Superior temporal gyrus (tissue), 1 donor: ENCODE measurements around the gene OR1B1.
"Not testable (repeated sequence)": the region's sequence is repeated elsewhere in the genome, so short reads cannot be mapped to it uniquely, and the experiment has no call there.

Experiments used
- DNase-seq: peaks from one replicate; pipeline ENCODE4 v3.0.0-alpha.2; 2016; ENCODE audit errors: extremely low spot score

The OR1B1 gene

GRCh38 chr9:122657527-122657926 is at the start of gene OR1B1:
OR1B1 (minus strand) TSS chr9:122657627.
- no peak for DNase-seq

- no peak for DNase-seq
Measured at GRCh38 chr9:122695696-122696095, 38.3 kb upstream of the OR1B1 start.

DNA sequence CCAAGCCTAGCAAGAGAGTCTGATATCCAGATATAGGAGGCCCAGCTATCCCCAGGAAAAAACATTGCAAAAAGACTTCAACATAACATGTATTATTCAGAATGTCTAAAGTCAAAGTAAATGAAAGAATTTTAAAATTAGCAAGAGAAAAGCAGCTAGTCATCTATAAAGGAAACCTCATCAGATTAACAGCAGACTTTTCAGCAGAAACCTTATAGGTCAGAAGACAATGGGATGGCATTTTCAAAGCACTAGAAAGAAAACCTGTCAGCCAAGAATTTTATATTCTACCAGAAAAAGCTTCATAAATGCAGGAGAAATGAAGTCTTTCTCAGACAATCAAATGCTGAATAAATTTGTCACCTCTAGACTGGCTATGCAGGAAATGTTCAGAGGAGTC is 27.4 kb upstream of the OR1B1 start:
- DNase-seq = no peak

DNA sequence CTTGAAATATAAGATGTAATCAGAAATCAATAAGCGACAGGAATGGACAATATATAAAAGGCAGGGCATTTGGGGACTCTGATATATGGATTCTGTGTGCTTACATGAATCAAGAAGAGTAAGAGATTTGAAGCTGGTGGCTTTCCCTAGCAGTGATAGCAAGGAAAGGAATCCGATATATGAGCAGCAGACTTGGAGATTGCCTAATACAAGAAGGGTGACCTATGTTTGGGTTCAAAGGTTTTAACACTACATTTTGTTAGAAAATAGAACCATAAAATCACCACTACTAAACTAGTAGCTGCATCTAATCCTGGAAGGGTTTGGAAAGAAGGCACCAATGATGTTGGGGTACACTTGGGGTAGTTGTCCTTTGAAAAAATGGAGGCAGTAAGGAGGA is 15.1 kb upstream of the OR1B1 start:
- no peak for DNase-seq

DNA sequence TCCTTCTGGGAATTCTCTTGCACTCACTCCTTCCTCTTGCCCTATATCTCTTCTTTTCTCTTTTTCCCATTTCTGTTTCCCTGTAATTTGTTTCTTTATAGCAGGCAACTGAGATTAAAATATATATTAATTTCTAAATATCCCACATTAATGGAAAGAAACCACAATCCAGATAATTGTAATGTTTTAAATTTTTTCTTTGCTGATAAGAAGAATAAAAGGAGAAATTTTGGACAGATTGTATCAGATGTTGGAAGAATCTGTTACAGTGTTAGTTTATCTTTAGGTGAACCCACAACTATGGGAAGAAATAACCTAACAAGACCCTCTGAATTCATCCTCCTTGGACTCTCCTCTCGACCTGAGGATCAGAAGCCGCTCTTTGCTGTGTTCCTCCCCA is 4.0 kb upstream of the OR1B1 start, which contains the start of gene OR1L1:
Gene OR1L1 (plus strand): TSS at position 301 of the 400 bp plus-strand sequence. CDS start 0 bp downstream, at position 301.
- no peak for DNase-seq

- no peak for DNase-seq
Measured at GRCh38 chr9:122656378-122656777, 1.0 kb downstream of the OR1B1 start.

DNA sequence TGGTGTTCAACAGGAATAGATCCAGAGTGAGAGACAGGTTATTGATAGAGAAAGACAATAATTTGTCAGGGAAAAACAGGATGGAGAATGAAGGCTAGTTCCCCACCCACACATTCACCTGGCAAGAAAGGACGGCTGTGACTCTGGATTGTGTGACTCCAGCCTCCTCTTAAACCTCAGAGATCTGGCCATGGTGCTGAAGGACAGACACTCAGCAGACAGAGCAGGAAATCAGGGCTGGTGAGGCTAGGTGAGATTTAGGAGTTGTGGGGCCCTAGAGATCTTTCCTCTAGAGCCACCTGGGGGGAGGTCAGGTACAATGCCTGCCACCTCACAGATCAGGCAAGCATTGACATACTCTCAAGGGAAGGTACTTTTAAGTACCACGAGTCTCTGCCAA is 15.2 kb downstream of the OR1B1 start:
- DNase-seq = no peak

DNA sequence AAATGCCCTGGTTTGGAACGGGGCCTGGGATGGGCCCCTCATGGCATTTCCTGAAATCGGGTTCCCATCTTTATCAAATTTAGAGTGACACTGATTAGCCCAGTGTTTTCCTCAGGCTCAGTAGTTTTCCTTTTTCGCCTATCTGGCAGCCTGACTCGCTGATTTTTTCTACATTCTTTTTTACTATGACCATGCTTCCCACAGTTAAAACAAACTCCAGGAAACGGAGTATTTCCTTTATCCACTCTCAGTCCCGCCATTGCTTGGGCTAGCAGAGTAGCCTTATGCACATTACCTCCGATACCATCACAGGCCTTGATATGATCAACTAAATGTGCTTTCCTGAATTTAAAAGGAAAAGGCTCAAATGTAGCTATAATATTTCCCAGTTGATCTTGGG is 37.4 kb downstream of the OR1B1 start:
- no peak for DNase-seq

DNA sequence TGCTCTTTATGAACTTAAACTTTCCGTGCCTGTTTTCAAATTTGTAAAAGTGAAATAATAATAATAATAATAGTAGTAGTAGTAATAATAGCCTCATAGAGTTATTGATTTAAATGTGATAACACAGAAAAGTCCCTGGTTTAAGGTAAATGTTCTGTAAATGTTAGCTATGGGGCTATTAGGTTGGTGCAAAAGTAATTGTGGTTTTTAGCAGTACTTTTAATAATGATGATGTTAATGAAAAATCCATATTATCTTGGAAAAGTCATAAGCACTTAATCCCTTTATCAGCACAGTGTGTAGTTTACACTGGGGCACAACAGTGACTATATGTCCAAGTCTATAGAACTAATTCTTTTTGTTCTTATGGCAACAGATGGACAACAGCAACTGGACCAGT is 43.1 kb downstream of the OR1B1 start, which contains the start of gene OR1Q1:
Gene OR1Q1 (plus strand): TSS at position 377 of the 400 bp plus-strand sequence. CDS start 0 bp downstream, at position 377.
- no peak for DNase-seq

DNA sequence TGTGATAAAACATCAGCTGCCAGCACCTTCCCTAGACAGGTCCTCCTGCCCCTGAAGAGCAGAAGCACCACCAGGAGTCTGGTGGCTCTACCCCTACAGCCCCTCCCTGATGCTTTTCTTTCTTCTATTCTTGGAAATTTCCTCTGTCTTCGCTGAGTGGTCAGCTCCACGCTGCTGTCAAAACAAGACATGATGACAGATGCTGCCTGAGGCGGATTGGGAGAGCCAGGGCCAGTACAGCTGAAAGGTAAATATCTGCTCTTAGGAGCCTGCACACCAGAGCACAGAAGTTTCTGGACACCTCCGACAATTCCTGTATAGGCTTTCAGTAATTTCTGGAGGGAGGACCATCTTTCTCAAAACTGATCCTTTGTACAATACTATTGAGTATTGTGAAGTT is 47.6 kb downstream of the OR1B1 start:
- DNase-seq = no peak

- DNase-seq = no peak
Measured at GRCh38 chr9:122606587-122606986, 50.8 kb downstream of the OR1B1 start.

- DNase-seq = no peak
Measured at GRCh38 chr9:122605691-122606090, 51.7 kb downstream of the OR1B1 start.

GRCh38 chr9:122583284-122583683 is 74.1 kb downstream of the OR1B1 start, which contains the start of gene OR1L8:
OR1L8 (minus strand) TSS chr9:122583384; CDS start chr9:122568477, 14,907 bp downstream.
- DNase-seq = not testable (repeated sequence)

GRCh38 chr9:122580360-122580759 is 77.1 kb downstream of the OR1B1 start:
- DNase-seq = no peak

DNA sequence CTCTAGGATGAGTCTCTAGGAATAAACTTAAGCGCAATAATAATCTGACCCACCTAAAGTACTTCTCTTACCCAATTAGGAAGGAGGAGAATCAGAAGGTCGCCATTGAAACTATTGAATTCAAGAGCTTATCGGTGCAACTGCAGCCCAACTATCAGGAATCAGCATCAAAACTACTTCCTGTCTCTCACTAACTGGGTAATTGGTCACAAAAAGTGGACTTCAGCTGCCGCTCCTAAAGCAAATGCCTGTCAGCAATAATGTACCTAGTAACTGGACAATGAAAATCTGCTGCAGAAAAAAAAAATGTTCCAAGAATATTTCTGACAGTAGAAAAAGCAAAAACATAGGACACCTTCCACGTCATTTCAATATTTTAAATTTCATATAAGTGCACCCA is 77.6 kb downstream of the OR1B1 start:
- no peak for DNase-seq
